ENCODE measurements around the gene GATB. TPM values are rescaled to one million over a fixed set of nuclear protein-coding genes. Genes with fewer than 3 reads are reported as not detected.

Gene GATB
- polyA plus RNA-seq, 1 donor (not counting 4 experiments of a cell fraction or from before 2014, with no cell fraction given), result 31.0 TPM

DNA sequence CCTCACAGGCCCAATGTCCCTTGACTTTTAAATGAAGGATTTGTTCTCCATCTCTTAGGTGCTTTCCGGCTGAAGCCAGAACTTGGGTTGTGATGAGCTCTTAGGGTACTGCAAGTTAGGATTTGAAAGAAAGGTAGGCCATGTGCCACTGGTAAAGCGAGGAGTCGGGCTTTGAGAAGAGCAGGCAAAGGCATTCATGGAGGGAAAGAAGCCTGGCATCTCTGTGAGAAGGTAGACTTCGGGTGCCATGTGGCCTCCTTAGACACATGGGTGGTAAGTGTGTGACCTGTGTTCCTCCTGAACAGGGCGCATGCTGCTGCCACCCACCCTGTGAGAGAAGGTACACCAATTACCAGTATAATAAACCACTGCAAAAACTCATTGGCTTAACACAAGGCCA, 102.9 kb downstream of the GATB start:
- Histone ChIP-seq H3K4me3 (ENCODE audit: control insufficient read depth in 2 of 3, extremely low read depth in 1 of 3, insufficient read depth in 2 of 3, low read depth in 1 of 3, low read length in 3 of 3) (no peak overlapping the region), H3K27me3 (ENCODE audit: control insufficient read depth, extremely low read depth, insufficient read depth, low read length) (no peaks in the 10 kb centered on the region), H3K4me1 (ENCODE audit: control insufficient read depth, extremely low read depth, insufficient read depth, low read length) (no peaks in the 10 kb centered on the region), H3K79me2 (ENCODE audit: control insufficient read depth, insufficient read depth, low read length) (no peaks in the 10 kb centered on the region), H3K9me3 (ENCODE audit: control insufficient read depth, low read depth, low read length) (no peaks in the 10 kb centered on the region), H4K20me1 (ENCODE audit: control insufficient read depth, extremely low read depth, insufficient read depth, low read length) (no peaks in the 10 kb centered on the region), H3K9ac (ENCODE audit: control insufficient read depth, extremely low read depth, insufficient read depth, low read length) (no peak overlapping the region), H2AFZ (ENCODE audit: control insufficient read depth, low read length) (no peak overlapping the region), H3K27ac (ENCODE audit: control insufficient read depth, insufficient read depth, low read length) (no peak overlapping the region), H3K4me2 (ENCODE audit: control insufficient read depth, extremely low read depth, insufficient read depth, low read depth, low read length) (no peak overlapping the region), H3K36me3 (ENCODE audit: control insufficient read depth in 2 of 2, extremely low read depth in 1 of 2, insufficient read depth in 2 of 2, low read length in 2 of 2) (peaks cover 6 to 31% of the 10 kb centered on the region in 2 experiments), H3K9me1 (ENCODE audit: control insufficient read depth, extremely low read depth, insufficient read depth, low read length) (no peaks in the 10 kb centered on the region)
- FAIRE-seq, result no peak
- dilution Hi-C loops (cut with MboI; ENCODE audit: extremely low pct_ligation_motif_present, low sequenced_read_pairs), result no loop called here
- no peak for DNase-seq (ENCODE audit: low read depth, low spot score)
- TF ChIP-seq CTCF (optimal IDR thresholded peaks at IDR 0.05 in 1 of 3, IDR thresholded peaks at IDR 0.05 in 1 of 3, conservative IDR thresholded peaks at IDR 0.05 in 1 of 3; ENCODE audit: extremely low read depth in 1 of 3, insufficient read depth in 2 of 3, low read length in 3 of 3), result no peak

DNA sequence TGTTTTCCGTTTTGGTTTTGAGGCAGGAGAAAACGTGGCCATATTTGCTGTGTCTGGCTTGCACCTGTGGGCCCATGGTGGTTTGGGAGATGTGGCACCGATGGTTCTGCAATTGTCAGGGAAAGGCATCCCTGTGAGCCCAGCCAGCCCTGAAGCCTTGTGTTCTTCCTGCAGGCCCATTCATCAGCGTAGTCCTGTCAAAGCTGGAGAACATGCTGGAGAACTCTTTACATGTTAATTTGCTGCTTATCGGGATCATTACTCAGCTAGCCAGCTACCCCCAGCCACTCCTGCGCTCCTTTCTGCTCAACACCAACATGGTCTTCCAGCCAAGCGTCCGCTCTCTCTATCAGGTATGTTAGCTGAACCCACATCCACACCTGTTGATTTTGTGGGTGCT, 104.7 kb downstream of the GATB start:
- H3K9me1 ChIP-seq (ENCODE audit: control insufficient read depth, extremely low read depth, insufficient read depth, low read length), result no peaks in the 10 kb centered on the region
- H3K4me2 ChIP-seq (ENCODE audit: control insufficient read depth, extremely low read depth, insufficient read depth, low read depth, low read length), result no peak overlapping the region
- TF ChIP-seq CTCF (optimal IDR thresholded peaks at IDR 0.05 in 1 of 3, IDR thresholded peaks at IDR 0.05 in 1 of 3, conservative IDR thresholded peaks at IDR 0.05 in 1 of 3; ENCODE audit: extremely low read depth in 1 of 3, insufficient read depth in 2 of 3, low read length in 3 of 3) (no peak), EZH2 (IDR thresholded peaks at IDR 0.05; ENCODE audit: low read length) (no peak)
- peaks cover 6 to 33% of the 10 kb centered on the region in 2 experiments for H3K36me3 ChIP-seq (ENCODE audit: control insufficient read depth in 2 of 2, extremely low read depth in 1 of 2, insufficient read depth in 2 of 2, low read length in 2 of 2)
- H3K27ac ChIP-seq (ENCODE audit: control insufficient read depth, insufficient read depth, low read length), result no peak overlapping the region
- no peaks in the 10 kb centered on the region for H3K4me1 ChIP-seq (ENCODE audit: control insufficient read depth, extremely low read depth, insufficient read depth, low read length)
- no peak for DNase-seq (ENCODE audit: low read depth, low spot score)
- H4K20me1 ChIP-seq (ENCODE audit: control insufficient read depth, extremely low read depth, insufficient read depth, low read length), result no peaks in the 10 kb centered on the region
- no peak overlapping the region for H3K9ac ChIP-seq (ENCODE audit: control insufficient read depth, extremely low read depth, insufficient read depth, low read length)
- H3K27me3 ChIP-seq (ENCODE audit: control insufficient read depth, extremely low read depth, insufficient read depth, low read length), result no peaks in the 10 kb centered on the region
- H2AFZ ChIP-seq (ENCODE audit: control insufficient read depth, low read length), result no peak overlapping the region
- no peaks in the 10 kb centered on the region for H3K79me2 ChIP-seq (ENCODE audit: control insufficient read depth, insufficient read depth, low read length)
- no peaks in the 10 kb centered on the region for H3K9me3 ChIP-seq (ENCODE audit: control insufficient read depth, low read depth, low read length)
- dilution Hi-C loops (cut with MboI; ENCODE audit: extremely low pct_ligation_motif_present, low sequenced_read_pairs), result no loop called here
- no peak for FAIRE-seq
- H3K4me3 ChIP-seq (ENCODE audit: control insufficient read depth in 2 of 3, extremely low read depth in 1 of 3, insufficient read depth in 2 of 3, low read depth in 1 of 3, low read length in 3 of 3), result no peak overlapping the region

Data from keratinocyte (primary cell).